COLO668 (cell line): ENCODE measurements around the gene ZSCAN12.
"Not testable (repeated sequence)": the region's sequence is repeated elsewhere in the genome, so short reads cannot be mapped to it uniquely, and the experiment has no call there.

Experiments
- DNase-seq: peaks from one replicate; lab custom pipeline; 2025; ENCODE audit not compliant: unreplicated experiment; lab: John Stamatoyannopoulos, UW

The ZSCAN12 gene

GRCh38 chr6:28395918-28396317 lies 3.6 kb downstream of the ZSCAN12 start:
- no peak for DNase-seq

- no peak for DNase-seq
These were observed 5.5 kb downstream of the ZSCAN12 start for GRCh38 chr6:28393912-28394662.

GRCh38 chr6:28390688-28391087 lies 8.9 kb downstream of the ZSCAN12 start:
- DNase-seq: no peak

GRCh38 chr6:28384143-28384533 lies 15.4 kb downstream of the ZSCAN12 start:
- no peak for DNase-seq

- DNase-seq: peak; percentile 79
These were observed 16.1 kb downstream of the ZSCAN12 start for GRCh38 chr6:28383235-28384142.

- no peak for DNase-seq
These were observed 19.2 kb downstream of the ZSCAN12 start for GRCh38 chr6:28380381-28380780.

- no peak for DNase-seq
These were observed 20.9 kb downstream of the ZSCAN12 start for GRCh38 chr6:28378644-28379043.

GRCh38 chr6:28377879-28378278 lies 21.7 kb downstream of the ZSCAN12 start:
- DNase-seq: no peak

- no peak for DNase-seq
These were observed 25.6 kb downstream of the ZSCAN12 start for GRCh38 chr6:28373925-28374324.

- no peak for DNase-seq
These were observed 27.7 kb downstream of the ZSCAN12 start for GRCh38 chr6:28371706-28372451.

GRCh38 chr6:28371280-28371679 lies 28.3 kb downstream of the ZSCAN12 start:
- DNase-seq: no peak

GRCh38 chr6:28370440-28370839 lies 29.1 kb downstream of the ZSCAN12 start:
- no peak for DNase-seq

- no peak for DNase-seq
These were observed 30.1 kb downstream of the ZSCAN12 start for GRCh38 chr6:28369463-28369862.

GRCh38 chr6:28368522-28368921 lies 31.0 kb downstream of the ZSCAN12 start:
- DNase-seq: no peak

GRCh38 chr6:28365590-28365989 lies 34.0 kb downstream of the ZSCAN12 start:
- not testable (repeated sequence) for DNase-seq

GRCh38 chr6:28360961-28361360 lies 38.6 kb downstream of the ZSCAN12 start:
- no peak for DNase-seq

GRCh38 chr6:28359562-28359961 lies 40.0 kb downstream of the ZSCAN12 start:
- DNase-seq: not testable (repeated sequence)

- DNase-seq: no peak
These were observed 42.5 kb downstream of the ZSCAN12 start for GRCh38 chr6:28357036-28357435.

- DNase-seq: no peak
These were observed 42.9 kb downstream of the ZSCAN12 start for GRCh38 chr6:28356666-28357020.

- DNase-seq: peak; percentile 74
These were observed 43.5 kb downstream of the ZSCAN12 start for GRCh38 chr6:28355743-28356665.
